ENCODE data around the gene UBE2I. TPM values are rescaled to one million over a fixed set of nuclear protein-coding genes. Genes with fewer than 3 reads are reported as not detected.

Gene UBE2I
- total RNA-seq, 1 experiment from 2014 or later: 198 TPM

- Histone ChIP-seq H3K4me1 (ENCODE audit: control insufficient read depth, insufficient read depth, low read length) (peaks cover 3% of the 10 kb centered on the region; the same call in 1 of the 2 replicates), H3K27me3 (ENCODE audit: control insufficient read depth, insufficient read depth, low read length) (no peaks in the 10 kb centered on the region), H3K4me3 (ENCODE audit: low read depth in 2 of 2, low read length in 2 of 2) (no peak overlapping the region), H3K27ac (ENCODE audit: low read length) (no peak overlapping the region), H3K9me3 (ENCODE audit: control insufficient read depth, insufficient read depth, low read depth, low read length) (no peaks in the 10 kb centered on the region), H3K36me3 (ENCODE audit: control insufficient read depth, insufficient read depth, low read length) (peaks cover 6% of the 10 kb centered on the region)
- ChIA-PET CTCF (no interaction called here), POLR2A (no interaction called here)
- intact Hi-C loops (cut with micrococcal nuclease; ENCODE audit: unreplicated experiment): no loop called here
- no peak for ATAC-seq
- no peak for TF ChIP-seq SIN3A (IDR thresholded peaks at IDR 0.05; ENCODE audit: borderline replicate concordance, insufficient read depth, low read depth, low read length)
- TF ChIP-seq POLR2AphosphoS5 (IDR thresholded peaks at IDR 0.05; ENCODE audit: low read depth, low read length): no peak
- TF ChIP-seq, protein P1, sequence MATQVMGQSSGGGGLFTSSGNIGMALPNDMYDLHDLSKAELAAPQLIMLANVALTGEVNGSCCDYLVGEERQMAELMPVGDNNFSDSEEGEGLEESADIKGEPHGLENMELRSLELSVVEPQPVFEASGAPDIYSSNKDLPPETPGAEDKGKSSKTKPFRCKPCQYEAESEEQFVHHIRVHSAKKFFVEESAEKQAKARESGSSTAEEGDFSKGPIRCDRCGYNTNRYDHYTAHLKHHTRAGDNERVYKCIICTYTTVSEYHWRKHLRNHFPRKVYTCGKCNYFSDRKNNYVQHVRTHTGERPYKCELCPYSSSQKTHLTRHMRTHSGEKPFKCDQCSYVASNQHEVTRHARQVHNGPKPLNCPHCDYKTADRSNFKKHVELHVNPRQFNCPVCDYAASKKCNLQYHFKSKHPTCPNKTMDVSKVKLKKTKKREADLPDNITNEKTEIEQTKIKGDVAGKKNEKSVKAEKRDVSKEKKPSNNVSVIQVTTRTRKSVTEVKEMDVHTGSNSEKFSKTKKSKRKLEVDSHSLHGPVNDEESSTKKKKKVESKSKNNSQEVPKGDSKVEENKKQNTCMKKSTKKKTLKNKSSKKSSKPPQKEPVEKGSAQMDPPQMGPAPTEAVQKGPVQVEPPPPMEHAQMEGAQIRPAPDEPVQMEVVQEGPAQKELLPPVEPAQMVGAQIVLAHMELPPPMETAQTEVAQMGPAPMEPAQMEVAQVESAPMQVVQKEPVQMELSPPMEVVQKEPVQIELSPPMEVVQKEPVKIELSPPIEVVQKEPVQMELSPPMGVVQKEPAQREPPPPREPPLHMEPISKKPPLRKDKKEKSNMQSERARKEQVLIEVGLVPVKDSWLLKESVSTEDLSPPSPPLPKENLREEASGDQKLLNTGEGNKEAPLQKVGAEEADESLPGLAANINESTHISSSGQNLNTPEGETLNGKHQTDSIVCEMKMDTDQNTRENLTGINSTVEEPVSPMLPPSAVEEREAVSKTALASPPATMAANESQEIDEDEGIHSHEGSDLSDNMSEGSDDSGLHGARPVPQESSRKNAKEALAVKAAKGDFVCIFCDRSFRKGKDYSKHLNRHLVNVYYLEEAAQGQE (IDR thresholded peaks at IDR 0.05; ENCODE audit: insufficient read depth in 1 of 2, low read depth in 2 of 2, low read length in 1 of 2): no peak
- TF ChIP-seq CTCF (IDR thresholded peaks at IDR 0.05): no peak
- TF ChIP-seq TCF7L2 (IDR thresholded peaks at IDR 0.05; ENCODE audit: low read depth, low read length): no peak
- in situ Hi-C loops (cut with HindIII; ENCODE audit: low pct_unique_long_range_greater_than_20kb, low sequenced_read_pairs): no loop called here
- no peak for DNase-seq (ENCODE audit: low read depth, low spot score)
- BruUV-seq (replicated peaks): no TSS peak
Measured at GRCh38 chr16:1366712-1367299, 57.4 kb downstream of the UBE2I start.

DNA sequence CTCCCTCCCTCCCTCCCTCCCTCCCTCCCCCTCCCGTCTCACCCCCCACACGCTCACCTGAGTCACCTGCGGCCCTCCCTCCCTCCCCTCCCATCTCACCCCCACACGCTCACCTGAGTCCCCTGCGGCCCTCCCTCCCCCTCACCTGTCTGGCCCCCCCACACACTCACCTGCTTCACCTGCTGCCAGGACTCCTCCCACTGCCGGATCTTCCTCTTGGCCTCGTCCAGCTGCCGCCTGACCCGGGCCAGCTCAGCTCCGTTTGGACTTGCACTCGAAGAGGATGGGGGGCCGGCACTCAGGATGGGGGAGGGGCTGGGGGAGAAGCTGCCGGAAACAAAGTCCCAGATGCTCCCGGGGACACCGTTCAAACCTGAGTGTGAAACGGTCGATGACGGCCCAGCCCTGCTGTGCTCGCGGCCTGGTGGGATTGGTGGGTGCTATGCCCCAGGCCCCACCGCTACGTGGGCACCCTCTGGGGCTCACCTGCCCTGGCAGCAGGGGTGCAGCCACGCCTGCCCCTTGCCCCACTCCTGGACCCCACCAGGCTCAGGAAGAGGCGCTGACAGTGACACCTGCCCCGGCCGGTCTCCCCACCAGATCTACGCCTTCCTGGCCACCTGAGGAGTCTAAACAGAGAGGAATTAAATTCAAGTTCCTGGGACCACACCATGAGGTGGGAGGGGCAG is 58.2 kb downstream of the UBE2I start:
- Histone ChIP-seq H3K27ac (ENCODE audit: low read length) (no peak overlapping the region), H3K9me3 (ENCODE audit: control insufficient read depth, insufficient read depth, low read depth, low read length) (no peaks in the 10 kb centered on the region), H3K4me3 (ENCODE audit: low read depth in 2 of 2, low read length in 2 of 2) (no peak overlapping the region), H3K27me3 (ENCODE audit: control insufficient read depth, insufficient read depth, low read length) (no peaks in the 10 kb centered on the region), H3K36me3 (ENCODE audit: control insufficient read depth, insufficient read depth, low read length) (peaks cover 5% of the 10 kb centered on the region), H3K4me1 (ENCODE audit: control insufficient read depth, insufficient read depth, low read length) (peaks cover 3% of the 10 kb centered on the region; the same call in 1 of the 2 replicates)
- in situ Hi-C loops (cut with HindIII; ENCODE audit: low pct_unique_long_range_greater_than_20kb, low sequenced_read_pairs): no loop called here
- intact Hi-C loops (cut with micrococcal nuclease; ENCODE audit: unreplicated experiment): no loop called here
- POLR2A ChIA-PET: interaction anchor here (0.5 kb wide), 1 partner anchor 49 kb away, joined by 6 read pairs; no protein-coding TSS in a partner anchor
- ATAC-seq (no peak), DNase-seq (ENCODE audit: low read depth, low spot score) (no peak)
- no peak for TF ChIP-seq CTCF (IDR thresholded peaks at IDR 0.05)
- no peak for TF ChIP-seq SIN3A (IDR thresholded peaks at IDR 0.05; ENCODE audit: borderline replicate concordance, insufficient read depth, low read depth, low read length)
- TF ChIP-seq, protein P1 (IDR thresholded peaks at IDR 0.05; ENCODE audit: insufficient read depth in 1 of 2, low read depth in 2 of 2, low read length in 1 of 2): no peak
- no TSS peak for BruUV-seq (replicated peaks)
- CTCF ChIA-PET: no interaction called here
